ENCODE data around the gene KLHL21.
A peak's percentile ranks its signal among the peaks of the same experiment; 100 is the strongest.
"Not testable (repeated sequence)": the region's sequence is repeated elsewhere in the genome, so short reads cannot be mapped to it uniquely, and the experiment has no call there.

KLHL21 gene

DNA sequence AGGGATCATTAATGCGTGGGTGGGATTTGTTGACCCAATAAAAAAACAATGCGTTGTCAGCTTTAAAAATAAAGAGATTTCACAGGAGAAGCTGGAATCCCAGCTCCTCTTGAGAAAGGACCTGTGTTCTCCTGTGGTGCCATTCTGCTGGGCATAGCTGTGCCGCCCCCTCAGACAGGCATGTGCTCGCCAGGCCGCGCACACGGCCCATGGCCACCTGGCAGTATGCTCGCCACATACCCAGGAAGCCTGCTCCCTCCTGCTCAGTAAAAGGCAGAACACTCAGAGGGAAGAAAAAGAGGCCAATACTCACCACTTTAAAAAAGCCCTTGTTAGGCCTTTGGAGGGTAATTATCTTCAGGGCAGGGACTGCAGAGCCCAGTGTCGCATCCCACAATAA lies 35.1 kb upstream of the KLHL21 start:
- H3K4me1 ChIP-seq (ENCODE audit: insufficient read depth, low read length): no peaks in the 10 kb centered on the region
- DNase-seq: no peak
- TF ChIP-seq CTCF (IDR thresholded peaks at IDR 0.05; ENCODE audit: borderline replicate concordance, extremely low read depth, low read length, poor library complexity, severe bottlenecking): no peak
- no peak for TF ChIP-seq EZH2 (IDR thresholded peaks at IDR 0.05; ENCODE audit: borderline replicate concordance, low read depth, low read length, severe bottlenecking)
- no peak overlapping the region for H3K4me2 ChIP-seq (ENCODE audit: insufficient read depth, low read length)
- H4K20me1 ChIP-seq (ENCODE audit: insufficient read depth, low read length): peaks cover 5% of the 10 kb centered on the region
- no peak overlapping the region for H2AFZ ChIP-seq (ENCODE audit: low read depth, low read length)
- no peak for ATAC-seq (ENCODE audit: insufficient read depth, low read depth)
- no peak overlapping the region for H3K27ac ChIP-seq (ENCODE audit: low read length)
- H3K9ac ChIP-seq (ENCODE audit: low read depth, low read length): no peak overlapping the region
- peaks cover 93% of the 10 kb centered on the region for H3K36me3 ChIP-seq (ENCODE audit: insufficient read depth, low read length)
- H3K9me3 ChIP-seq (ENCODE audit: insufficient read depth, low read length, severe bottlenecking): no peaks in the 10 kb centered on the region
- H3K4me3 ChIP-seq (ENCODE audit: low read depth in 1 of 2, low read length in 2 of 2): no peak overlapping the region
- H3K27me3 ChIP-seq (ENCODE audit: insufficient read depth, low read length, poor library complexity): no peaks in the 10 kb centered on the region
- no peaks in the 10 kb centered on the region for H3K79me2 ChIP-seq (ENCODE audit: insufficient read depth, low read length)

DNA sequence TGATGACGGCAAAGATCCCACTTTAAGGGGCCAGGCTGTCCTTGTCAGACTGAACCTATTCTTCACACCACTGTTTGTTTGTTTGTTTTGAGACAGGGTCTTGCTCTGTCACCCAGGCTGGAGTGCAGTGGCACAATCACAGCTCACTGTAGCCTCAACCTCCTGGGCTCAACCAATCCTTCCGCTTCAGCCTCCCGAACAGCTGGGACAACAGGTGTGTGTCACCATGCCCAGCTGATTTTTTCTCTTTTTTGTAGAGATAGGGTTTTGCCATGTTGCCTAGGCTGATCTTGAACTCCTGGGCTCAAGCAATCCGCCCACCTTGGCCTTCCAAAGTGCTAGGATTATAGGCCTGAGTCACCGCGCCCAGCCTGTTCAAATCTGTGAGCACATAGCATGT lies 34.1 kb upstream of the KLHL21 start:
- not testable (repeated sequence) for H3K27ac ChIP-seq (ENCODE audit: low read length); H3K4me2 ChIP-seq (ENCODE audit: insufficient read depth, low read length); H3K79me2 ChIP-seq (ENCODE audit: insufficient read depth, low read length); ATAC-seq (ENCODE audit: insufficient read depth, low read depth); H3K4me1 ChIP-seq (ENCODE audit: insufficient read depth, low read length); DNase-seq; H3K9ac ChIP-seq (ENCODE audit: low read depth, low read length); H3K4me3 ChIP-seq (ENCODE audit: low read depth in 1 of 2, low read length in 2 of 2); H2AFZ ChIP-seq (ENCODE audit: low read depth, low read length); H3K27me3 ChIP-seq (ENCODE audit: insufficient read depth, low read length, poor library complexity); H3K9me3 ChIP-seq (ENCODE audit: insufficient read depth, low read length, severe bottlenecking)
- Histone ChIP-seq H4K20me1 (ENCODE audit: insufficient read depth, low read length) (peaks cover 12% of the 10 kb centered on the region), H3K36me3 (ENCODE audit: insufficient read depth, low read length) (peaks cover 92% of the 10 kb centered on the region)

DNA sequence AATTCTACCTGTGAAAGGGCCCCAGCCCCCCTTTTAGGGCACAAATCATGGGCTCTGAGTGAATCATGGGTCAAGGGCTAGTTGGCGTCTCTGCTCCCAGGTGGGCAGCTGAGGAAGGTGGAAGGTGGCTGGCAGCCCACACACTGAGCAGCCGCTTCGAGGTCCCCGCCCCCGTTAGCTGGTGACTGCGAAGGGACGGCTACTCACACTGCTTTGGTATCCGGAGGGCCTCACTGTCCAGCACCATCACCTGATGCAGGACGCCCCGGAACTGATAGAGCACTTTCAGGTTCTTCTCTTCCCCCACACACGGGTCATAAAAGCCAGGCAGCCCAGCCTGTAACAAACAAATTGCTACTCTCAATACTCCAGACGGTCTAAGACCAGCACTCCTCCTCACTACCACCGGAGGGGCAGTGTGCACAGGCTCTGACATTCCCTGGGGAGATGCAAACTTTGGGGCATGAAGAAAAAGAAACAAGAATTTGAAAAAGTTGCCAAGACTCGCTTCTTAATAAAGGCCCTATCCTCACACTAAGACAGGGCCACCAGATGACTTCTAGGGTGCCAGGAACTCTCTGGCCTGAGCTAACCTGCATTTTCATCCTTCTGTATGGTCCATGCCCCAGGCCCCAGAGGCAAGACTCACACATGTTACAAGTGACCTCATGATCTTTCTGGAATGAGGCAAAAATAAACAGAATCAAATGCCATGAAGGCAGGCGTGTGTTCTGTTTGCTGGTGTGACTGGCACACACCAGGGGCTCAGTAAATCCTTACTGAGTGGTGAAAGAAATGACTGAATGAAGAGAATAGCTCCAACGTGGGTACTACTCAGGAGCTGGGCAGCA lies 33.5 kb upstream of the KLHL21 start:
- Histone ChIP-seq H3K9me3 (ENCODE audit: insufficient read depth, low read length, severe bottlenecking) (no peaks in the 10 kb centered on the region), H3K27me3 (ENCODE audit: insufficient read depth, low read length, poor library complexity) (no peaks in the 10 kb centered on the region), H2AFZ (ENCODE audit: low read depth, low read length) (no peak overlapping the region), H3K36me3 (ENCODE audit: insufficient read depth, low read length) (peaks cover 91% of the 10 kb centered on the region), H3K4me1 (ENCODE audit: insufficient read depth, low read length) (no peaks in the 10 kb centered on the region), H3K27ac (ENCODE audit: low read length) (no peak overlapping the region), H3K79me2 (ENCODE audit: insufficient read depth, low read length) (no peaks in the 10 kb centered on the region), H3K4me3 (ENCODE audit: low read depth in 1 of 2, low read length in 2 of 2) (no peak overlapping the region), H3K4me2 (ENCODE audit: insufficient read depth, low read length) (no peak overlapping the region), H3K9ac (ENCODE audit: low read depth, low read length) (no peak overlapping the region), H4K20me1 (ENCODE audit: insufficient read depth, low read length) (peaks cover 12% of the 10 kb centered on the region)
- TF ChIP-seq CTCF (IDR thresholded peaks at IDR 0.05; ENCODE audit: borderline replicate concordance, extremely low read depth, low read length, poor library complexity, severe bottlenecking): peak; percentile 14
- TF ChIP-seq EZH2 (IDR thresholded peaks at IDR 0.05; ENCODE audit: borderline replicate concordance, low read depth, low read length, severe bottlenecking): no peak
- ATAC-seq (ENCODE audit: insufficient read depth, low read depth): no peak
- DNase-seq: no peak

DNA sequence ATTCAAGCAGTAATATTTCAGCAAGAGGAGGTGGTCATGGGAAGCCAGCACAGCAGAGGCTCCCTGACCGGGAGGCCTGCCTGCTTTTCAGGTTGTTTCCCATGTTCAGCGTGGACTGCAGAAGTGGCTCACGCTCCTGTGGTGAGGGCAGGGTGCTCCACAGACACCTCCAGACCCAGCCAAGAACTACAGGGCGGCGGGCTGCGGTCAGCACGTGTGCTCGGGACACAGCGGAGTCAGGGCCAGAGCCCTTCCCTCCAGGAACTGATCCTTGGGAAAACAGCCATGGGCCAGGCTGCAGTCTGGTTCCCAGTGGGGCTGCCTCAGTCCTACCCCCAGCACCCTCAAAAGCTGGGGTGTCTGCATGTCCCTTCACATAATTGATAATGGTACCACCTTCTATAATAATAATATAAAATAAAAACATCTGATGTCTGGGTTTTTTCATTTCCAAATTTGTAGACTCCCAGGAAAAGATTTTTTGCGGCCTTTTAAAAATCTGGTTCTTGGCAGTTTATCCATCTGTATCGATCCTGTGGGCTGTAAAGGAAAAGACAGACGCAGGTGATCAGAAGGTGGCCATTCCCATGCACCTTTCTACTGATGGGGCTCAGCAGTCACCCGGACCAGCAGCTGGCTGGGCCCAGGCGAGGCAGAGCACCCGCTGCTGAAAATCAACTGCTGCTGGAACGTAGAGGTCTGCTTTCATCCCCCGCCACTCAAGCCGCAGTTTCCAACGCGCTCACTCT lies 32.7 kb upstream of the KLHL21 start:
- H3K4me2 ChIP-seq (ENCODE audit: insufficient read depth, low read length): no peak overlapping the region
- H3K27me3 ChIP-seq (ENCODE audit: insufficient read depth, low read length, poor library complexity): no peaks in the 10 kb centered on the region
- DNase-seq: no peak
- H3K9me3 ChIP-seq (ENCODE audit: insufficient read depth, low read length, severe bottlenecking): no peaks in the 10 kb centered on the region
- H3K27ac ChIP-seq (ENCODE audit: low read length): no peak overlapping the region
- H2AFZ ChIP-seq (ENCODE audit: low read depth, low read length): no peak overlapping the region
- no peaks in the 10 kb centered on the region for H3K4me1 ChIP-seq (ENCODE audit: insufficient read depth, low read length)
- H3K36me3 ChIP-seq (ENCODE audit: insufficient read depth, low read length): peaks cover 90% of the 10 kb centered on the region
- H3K9ac ChIP-seq (ENCODE audit: low read depth, low read length): no peak overlapping the region
- no peak overlapping the region for H3K4me3 ChIP-seq (ENCODE audit: low read depth in 1 of 2, low read length in 2 of 2)
- H3K79me2 ChIP-seq (ENCODE audit: insufficient read depth, low read length): no peaks in the 10 kb centered on the region
- no peak; the same call in 2 of the 3 replicates for ATAC-seq (ENCODE audit: insufficient read depth, low read depth)
- TF ChIP-seq EZH2 (IDR thresholded peaks at IDR 0.05; ENCODE audit: borderline replicate concordance, low read depth, low read length, severe bottlenecking): no peak
- no peak for TF ChIP-seq CTCF (IDR thresholded peaks at IDR 0.05; ENCODE audit: borderline replicate concordance, extremely low read depth, low read length, poor library complexity, severe bottlenecking)
- H4K20me1 ChIP-seq (ENCODE audit: insufficient read depth, low read length): peaks cover 12% of the 10 kb centered on the region

Measured in DND-41 (cell line).